AML-193 (cell line): ENCODE results near the gene PCDHGA7.
"Not testable (repeated sequence)": the region's sequence is repeated elsewhere in the genome, so short reads cannot be mapped to it uniquely, and the experiment has no call there.

Source experiments
- DNase-seq, 2 experiments: peaks; one replicate each; lab custom pipeline; 2025; lab: John Stamatoyannopoulos, UW

PCDHGA7 gene

DNA sequence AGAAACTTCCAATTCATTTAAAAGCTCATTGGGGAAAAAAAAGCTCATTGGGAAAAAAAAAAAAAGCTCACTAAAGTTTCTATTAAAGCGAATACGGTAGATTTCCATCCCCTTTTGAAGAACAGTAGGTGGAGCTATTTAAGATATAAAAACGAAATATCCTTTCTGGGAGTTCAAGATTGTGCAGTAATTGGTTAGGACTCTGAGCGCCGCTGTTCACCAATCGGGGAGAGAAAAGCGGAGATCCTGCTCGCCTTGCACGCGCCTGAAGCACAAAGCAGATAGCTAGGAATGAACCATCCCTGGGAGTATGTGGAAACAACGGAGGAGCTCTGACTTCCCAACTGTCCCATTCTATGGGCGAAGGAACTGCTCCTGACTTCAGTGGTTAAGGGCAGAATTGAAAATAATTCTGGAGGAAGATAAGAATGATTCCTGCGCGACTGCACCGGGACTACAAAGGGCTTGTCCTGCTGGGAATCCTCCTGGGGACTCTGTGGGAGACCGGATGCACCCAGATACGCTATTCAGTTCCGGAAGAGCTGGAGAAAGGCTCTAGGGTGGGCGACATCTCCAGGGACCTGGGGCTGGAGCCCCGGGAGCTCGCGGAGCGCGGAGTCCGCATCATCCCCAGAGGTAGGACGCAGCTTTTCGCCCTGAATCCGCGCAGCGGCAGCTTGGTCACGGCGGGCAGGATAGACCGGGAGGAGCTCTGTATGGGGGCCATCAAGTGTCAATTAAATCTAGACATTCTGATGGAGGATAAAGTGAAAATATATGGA lies 48.0 kb downstream of the PCDHGA7 start, which contains the start of gene PCDHGA12:
TSS of gene PCDHGA12 (plus strand) at position 176 of the 782 bp plus-strand sequence. CDS start at position 429, 253 bp downstream.
- DNase-seq = no peak

DNA sequence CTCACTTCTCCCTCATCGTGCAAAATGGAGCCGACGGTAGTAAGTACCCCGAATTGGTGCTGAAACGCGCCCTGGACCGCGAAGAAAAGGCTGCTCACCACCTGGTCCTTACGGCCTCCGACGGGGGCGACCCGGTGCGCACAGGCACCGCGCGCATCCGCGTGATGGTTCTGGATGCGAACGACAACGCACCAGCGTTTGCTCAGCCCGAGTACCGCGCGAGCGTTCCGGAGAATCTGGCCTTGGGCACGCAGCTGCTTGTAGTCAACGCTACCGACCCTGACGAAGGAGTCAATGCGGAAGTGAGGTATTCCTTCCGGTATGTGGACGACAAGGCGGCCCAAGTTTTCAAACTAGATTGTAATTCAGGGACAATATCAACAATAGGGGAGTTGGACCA lies 48.7 kb downstream of the PCDHGA7 start:
- no peak for DNase-seq

DNA sequence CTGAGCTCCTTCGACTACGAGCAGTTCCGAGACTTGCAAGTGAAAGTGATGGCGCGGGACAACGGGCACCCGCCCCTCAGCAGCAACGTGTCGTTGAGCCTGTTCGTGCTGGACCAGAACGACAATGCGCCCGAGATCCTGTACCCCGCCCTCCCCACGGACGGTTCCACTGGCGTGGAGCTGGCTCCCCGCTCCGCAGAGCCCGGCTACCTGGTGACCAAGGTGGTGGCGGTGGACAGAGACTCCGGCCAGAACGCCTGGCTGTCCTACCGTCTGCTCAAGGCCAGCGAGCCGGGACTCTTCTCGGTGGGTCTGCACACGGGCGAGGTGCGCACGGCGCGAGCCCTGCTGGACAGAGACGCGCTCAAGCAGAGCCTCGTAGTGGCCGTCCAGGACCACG lies 49.8 kb downstream of the PCDHGA7 start:
- not testable (repeated sequence) for DNase-seq

DNA sequence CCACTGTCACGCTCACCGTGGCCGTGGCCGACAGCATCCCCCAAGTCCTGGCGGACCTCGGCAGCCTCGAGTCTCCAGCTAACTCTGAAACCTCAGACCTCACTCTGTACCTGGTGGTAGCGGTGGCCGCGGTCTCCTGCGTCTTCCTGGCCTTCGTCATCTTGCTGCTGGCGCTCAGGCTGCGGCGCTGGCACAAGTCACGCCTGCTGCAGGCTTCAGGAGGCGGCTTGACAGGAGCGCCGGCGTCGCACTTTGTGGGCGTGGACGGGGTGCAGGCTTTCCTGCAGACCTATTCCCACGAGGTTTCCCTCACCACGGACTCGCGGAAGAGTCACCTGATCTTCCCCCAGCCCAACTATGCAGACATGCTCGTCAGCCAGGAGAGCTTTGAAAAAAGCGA lies 50.2 kb downstream of the PCDHGA7 start:
- DNase-seq = not testable (repeated sequence)

DNA sequence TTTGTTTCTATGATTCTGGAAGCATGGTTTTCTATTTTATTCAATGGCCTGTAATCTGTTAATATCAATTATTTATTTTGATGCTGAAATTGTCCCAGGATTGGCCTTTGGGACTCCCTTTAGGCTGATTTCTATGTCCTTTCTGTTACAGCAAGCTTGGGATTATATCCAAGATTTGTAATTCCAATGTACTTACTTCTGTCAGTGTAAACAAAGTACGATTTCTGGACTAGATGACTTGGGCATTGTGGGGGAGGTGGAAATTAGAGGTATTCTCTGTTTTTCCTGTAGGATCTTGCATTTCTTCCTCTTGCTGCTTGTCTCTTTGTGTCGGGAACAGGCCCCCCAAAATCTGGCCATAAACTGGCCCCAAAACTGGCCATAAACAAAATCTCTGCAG lies 51.5 kb downstream of the PCDHGA7 start:
- DNase-seq = no peak
